WTC11 (cell line): ENCODE results near the gene PALM3. TPM values are rescaled to one million over a fixed set of nuclear protein-coding genes. Genes with fewer than 3 reads are reported as not detected.

Source experiments
- ATAC-seq: fragments of 200-7000 bp; cut with Tn5 transposase; 2 replicates; pipeline ENCODE4 v1.10.0; 2021; ENCODE audit warnings: mild to moderate bottlenecking, moderate library complexity
- CTCF ChIA-PET: fragments of 300-600 bp; sonication (Branson Sonifier 250); formaldehyde crosslinking; loops from one replicate; lab custom pipeline; 2021; ENCODE audit warnings: antibody characterized with exemption; lab: Charles Lee
- POLR2A ChIA-PET: fragments of 350-600 bp; sonication (Branson Sonifier 250); formaldehyde crosslinking; loops from one replicate; lab custom pipeline; 2021; ENCODE audit warnings: antibody characterized with exemption; lab: Charles Lee
- DNase-seq: peaks from one replicate; pipeline ENCODE4 v3.0.0; 2021; ENCODE audit warnings: low spot score
- H3K27ac Mint-ChIP-seq: 2 replicates; pipeline ENCODE4 v1.8.0; 2021; ENCODE audit warnings: mixed read lengths
- H3K27me3 Mint-ChIP-seq: 2 replicates; pipeline ENCODE4 v1.8.0; 2021; ENCODE audit warnings: low read depth, mild to moderate bottlenecking, moderate library complexity, mixed read lengths
- H3K36me3 Mint-ChIP-seq: 2 replicates; pipeline ENCODE4 v1.8.0; 2021; ENCODE audit warnings: mixed read lengths
- H3K4me1 Mint-ChIP-seq: 2 replicates; pipeline ENCODE4 v1.8.0; 2022; ENCODE audit warnings: mixed read lengths
- H3K4me3 Mint-ChIP-seq: 2 replicates; pipeline ENCODE4 v1.8.0; 2021; ENCODE audit warnings: mild to moderate bottlenecking, moderate library complexity, mixed read lengths
- H3K9me3 Mint-ChIP-seq: 2 replicates; pipeline ENCODE4 v1.8.0; 2021; ENCODE audit warnings: mixed read lengths
- AR ChIP-seq: fragments of 250-450 bp; sonication (Bioruptor Pico); IDR thresholded peaks from 2 replicates; pipeline ENCODE4 v1.9.0; 2021; ENCODE audit warnings: mild to moderate bottlenecking
- ATF1 ChIP-seq: sonication (generic); formaldehyde crosslinking; IDR thresholded peaks from 2 replicates; pipeline ENCODE4 v1.8.1; 2023; ENCODE audit warnings: mild to moderate bottlenecking, moderate library complexity, missing genetic modification reagents
- ATF6 ChIP-seq: sonication (generic); formaldehyde crosslinking; IDR thresholded peaks from 2 replicates; pipeline ENCODE4 v1.8.1; 2023; ENCODE audit warnings: mild to moderate bottlenecking, missing genetic modification reagents
- CBFB ChIP-seq: sonication (generic); formaldehyde crosslinking; IDR thresholded peaks from 2 replicates; pipeline ENCODE4 v1.8.1; 2022; ENCODE audit warnings: mild to moderate bottlenecking, low read depth, missing genetic modification reagents
- CDX4 ChIP-seq: fragments of 250-450 bp; sonication (Bioruptor Pico); IDR thresholded peaks from 2 replicates; pipeline ENCODE4 v1.9.0; 2021; ENCODE audit warnings: moderate library complexity, mild to moderate bottlenecking, inconsistent platforms, borderline replicate concordance
- CREM ChIP-seq: sonication (generic); formaldehyde crosslinking; IDR thresholded peaks from 2 replicates; pipeline ENCODE4 v1.8.1; 2022; ENCODE audit warnings: mild to moderate bottlenecking, missing genetic modification reagents, moderate library complexity
- GABPB1 ChIP-seq: sonication (generic); formaldehyde crosslinking; IDR thresholded peaks from 2 replicates; pipeline ENCODE4 v1.8.1; 2023; ENCODE audit warnings: mild to moderate bottlenecking, missing genetic modification reagents
- IRF2 ChIP-seq: sonication (generic); formaldehyde crosslinking; IDR thresholded peaks from 2 replicates; pipeline ENCODE4 v1.8.0; 2022; ENCODE audit warnings: low read depth, missing genetic modification reagents, borderline replicate concordance
- JAZF1 ChIP-seq: fragments of 250-450 bp; sonication (Bioruptor Pico); IDR thresholded peaks from 2 replicates; pipeline ENCODE4 v1.9.0; 2021; ENCODE audit warnings: moderate library complexity, mild to moderate bottlenecking, inconsistent platforms
- JUN ChIP-seq: sonication (generic); formaldehyde crosslinking; IDR thresholded peaks from 2 replicates; pipeline ENCODE4 v1.8.0; 2023; ENCODE audit warnings: mild to moderate bottlenecking, missing genetic modification reagents
- MLX ChIP-seq: sonication (generic); formaldehyde crosslinking; IDR thresholded peaks from 2 replicates; pipeline ENCODE4 v1.8.1; 2023; ENCODE audit warnings: mild to moderate bottlenecking, missing genetic modification reagents, moderate library complexity
- NR3C1 ChIP-seq: sonication (generic); formaldehyde crosslinking; conservative IDR thresholded peaks from 2 replicates; pipeline ENCODE4 v1.8.1; 2023; ENCODE audit warnings: low read depth, mild to moderate bottlenecking, missing genetic modification reagents
- PRRX2 ChIP-seq: fragments of 250-450 bp; sonication (Bioruptor Pico); IDR thresholded peaks from 2 replicates; pipeline ENCODE4 v1.8.0; 2021; ENCODE audit warnings: mild to moderate bottlenecking
- SOX15 ChIP-seq: fragments of 250-450 bp; sonication (Bioruptor Pico); IDR thresholded peaks from 2 replicates; pipeline ENCODE4 v1.9.0; 2021; ENCODE audit warnings: mild to moderate bottlenecking
- TEAD1 ChIP-seq: sonication (generic); formaldehyde crosslinking; IDR thresholded peaks from 2 replicates; pipeline ENCODE4 v1.8.0; 2022; ENCODE audit warnings: mild to moderate bottlenecking, missing genetic modification reagents
- ZNF219 ChIP-seq: sonication (generic); formaldehyde crosslinking; IDR thresholded peaks from 2 replicates; pipeline ENCODE4 v1.8.0; 2023; ENCODE audit warnings: missing genetic modification reagents, mild to moderate bottlenecking, borderline replicate concordance
- ZNF281 ChIP-seq: sonication (generic); formaldehyde crosslinking; IDR thresholded peaks from 2 replicates; pipeline ENCODE4 v1.8.0; 2023; ENCODE audit warnings: mild to moderate bottlenecking, missing genetic modification reagents
- ZNF416 ChIP-seq: fragments of 250-450 bp; sonication (Bioruptor Pico); IDR thresholded peaks from 2 replicates; pipeline ENCODE4 v1.9.0; 2021; ENCODE audit warnings: mild to moderate bottlenecking, inconsistent platforms
- ZNF425 ChIP-seq: fragments of 250-450 bp; sonication (Bioruptor Pico); conservative IDR thresholded peaks from 2 replicates; pipeline ENCODE4 v1.9.0; 2021; ENCODE audit warnings: mild to moderate bottlenecking
- total RNA-seq: library from RNA; stranded (reverse); gene quantifications from 3 replicates; pipeline ENCODE4 v1.2.3, GENCODE V29; 2021

The PALM3 gene
- total RNA-seq, 1 experiment from 2014 or later, result 31.1 TPM

- no peak for TF ChIP-seq ZNF281 (CRISPR knock-in tag)
- TF ChIP-seq NR3C1 (CRISPR knock-in tag), result no peak
- no peak for TF ChIP-seq SOX15 (CRISPR knock-in tag)
- TF ChIP-seq TEAD1, result no peak
- no peak for TF ChIP-seq CBFB (CRISPR knock-in tag)
- no peak for TF ChIP-seq PRRX2
Observed at GRCh38 chr19:14030997-14031718, 30.7 kb downstream of the PALM3 start (continued).

- POLR2A ChIA-PET, result no interaction called here
- H3K4me1 Mint-ChIP-seq, result peaks cover 6% of the 10 kb centered on the region
- H3K27me3 Mint-ChIP-seq, result peaks cover 15% of the 10 kb centered on the region
- H3K27ac Mint-ChIP-seq, result no peak overlapping the region
- CTCF ChIA-PET, result interaction anchor here (1.1 to 1.4 kb wide), 3 partner anchors 26 to 167 kb away, joined by 4 to 5 read pairs (median 4); no protein-coding TSS in a partner anchor
- TF ChIP-seq JAZF1 (CRISPR knock-in tag) (no peak), AR (CRISPR knock-in tag) (no peak), IRF2 (CRISPR knock-in tag) (no peak), ZNF219 (CRISPR knock-in tag) (no peak), ZNF416 (CRISPR knock-in tag) (no peak)
- ATAC-seq (no peak), DNase-seq (no peak)
- H3K9me3 Mint-ChIP-seq, result no peaks in the 10 kb centered on the region
- H3K36me3 Mint-ChIP-seq, result no peaks in the 10 kb centered on the region
- H3K4me3 Mint-ChIP-seq, result no peak overlapping the region
Observed at GRCh38 chr19:14028901-14029300, 33.0 kb downstream of the PALM3 start.

- no peaks in the 10 kb centered on the region for H3K9me3 Mint-ChIP-seq
- TF ChIP-seq ATF1 (CRISPR knock-in tag), result no peak
- TF ChIP-seq MLX (CRISPR knock-in tag), result no peak
- no peak for TF ChIP-seq CBFB (CRISPR knock-in tag)
- no peak for TF ChIP-seq CREM
- TF ChIP-seq GABPB1 (CRISPR knock-in tag), result no peak
- no peak for TF ChIP-seq NR3C1 (CRISPR knock-in tag)
- TF ChIP-seq ZNF425 (CRISPR knock-in tag), result no peak
- TF ChIP-seq ATF6, result no peak
- no peak for TF ChIP-seq JUN (CRISPR knock-in tag)
- no peak for TF ChIP-seq CDX4 (CRISPR knock-in tag)
- ChIA-PET CTCF (interaction anchor here (1.1 to 3.0 kb wide), 4 partner anchors 27 to 166 kb away, joined by 4 to 12 read pairs (median 4); no protein-coding TSS in a partner anchor), POLR2A (interaction anchor here (0.6 kb wide), 1 partner anchor 9 kb away, joined by 3 read pairs; no protein-coding TSS in a partner anchor)
- peaks cover 15% of the 10 kb centered on the region for H3K27me3 Mint-ChIP-seq
- H3K36me3 Mint-ChIP-seq, result no peaks in the 10 kb centered on the region
- peaks cover 10% of the 10 kb centered on the region for H3K4me1 Mint-ChIP-seq
- no peak within 1 kb of the TSS for H3K27ac Mint-ChIP-seq
- ATAC-seq, result no peak
- no peak within 1 kb of the TSS for H3K4me3 Mint-ChIP-seq
- no peak for DNase-seq
Observed at GRCh38 chr19:14027856-14028450, 33.9 kb downstream of the PALM3 start, which contains the start of gene RLN3. TSS of gene RLN3 (plus strand) at chr19:14028148. CDS start at chr19:14028205, 57 bp downstream.
